HG03460 (cell line): ENCODE data around the gene VCAN.
A peak's percentile ranks its signal among the peaks of the same experiment; 100 is the strongest.
"Not testable (repeated sequence)": the region's sequence is repeated elsewhere in the genome, so short reads cannot be mapped to it uniquely, and the experiment has no call there.

ENCODE experiments used
- ATAC-seq: cut with Tn5 transposase; IDR thresholded peaks from one replicate; pipeline ENCODE4 v1.9.1; 2021; ENCODE audit not compliant: unreplicated experiment

VCAN gene

GRCh38 chr5:83471405-83472212 is at the start of gene VCAN:
Gene VCAN, plus strand, starts transcription at chr5:83471744. Its CDS starts 11,775 bp downstream, at chr5:83483519.
- no peak for ATAC-seq

DNA sequence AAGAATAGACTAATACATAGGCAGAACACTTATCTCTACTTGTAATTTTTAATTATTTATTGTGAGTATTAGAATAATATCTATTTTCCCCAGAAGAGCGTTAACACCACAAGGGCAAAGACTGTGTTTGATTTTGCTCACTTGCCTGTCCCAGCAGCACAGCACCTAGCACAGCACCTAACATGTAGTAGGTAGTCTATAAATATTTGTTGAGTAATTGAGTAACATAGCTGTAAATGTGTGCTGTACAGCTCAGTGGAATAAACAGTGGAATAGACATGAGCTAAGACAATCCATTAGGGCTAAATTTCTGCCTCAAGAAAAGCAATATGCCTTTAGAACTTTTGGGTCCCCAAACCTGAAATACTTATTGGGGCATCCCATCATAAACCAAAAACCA is 49.3 kb upstream of the VCAN start:
- ATAC-seq: no peak

GRCh38 chr5:83426855-83427254 is 44.7 kb upstream of the VCAN start:
- no peak for ATAC-seq

DNA sequence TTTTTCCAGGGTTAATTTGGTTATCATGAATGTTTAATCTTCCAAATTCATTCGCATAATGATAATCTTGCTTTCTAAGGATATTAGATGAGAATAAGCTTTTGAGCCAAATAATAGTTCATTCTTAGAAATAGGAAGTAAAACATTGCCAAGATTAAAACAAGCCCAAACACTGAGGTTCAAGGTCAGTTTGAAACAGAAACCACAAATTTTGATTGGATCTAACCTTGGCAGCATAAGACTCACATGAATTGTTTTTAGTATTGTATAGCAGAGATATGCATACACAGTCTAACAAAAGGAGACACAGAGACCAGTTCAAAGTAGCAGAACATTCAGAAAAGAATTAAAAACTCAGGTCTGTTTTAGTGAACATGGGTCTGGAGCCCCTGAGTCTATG is 43.4 kb upstream of the VCAN start:
- no peak for ATAC-seq

DNA sequence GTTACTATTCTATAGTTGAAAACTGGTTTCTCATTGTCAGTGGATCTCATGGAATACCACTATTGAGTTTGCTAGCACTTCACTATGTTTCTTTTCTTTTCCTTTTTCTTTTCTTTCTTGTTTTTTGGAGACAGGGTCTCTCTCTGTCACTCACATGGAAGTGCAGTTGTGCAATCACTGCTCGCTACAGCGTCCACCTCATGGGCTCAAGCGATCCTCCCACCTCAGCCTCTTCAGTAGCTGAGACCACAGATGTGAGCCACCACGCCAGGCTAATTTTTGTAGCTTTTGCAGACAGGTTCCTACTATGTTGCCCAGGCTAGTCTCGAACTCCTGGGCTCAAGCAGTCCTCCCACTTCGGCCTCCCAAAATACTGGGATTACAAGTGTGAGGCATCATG is 42.7 kb upstream of the VCAN start:
- no peak for ATAC-seq

DNA sequence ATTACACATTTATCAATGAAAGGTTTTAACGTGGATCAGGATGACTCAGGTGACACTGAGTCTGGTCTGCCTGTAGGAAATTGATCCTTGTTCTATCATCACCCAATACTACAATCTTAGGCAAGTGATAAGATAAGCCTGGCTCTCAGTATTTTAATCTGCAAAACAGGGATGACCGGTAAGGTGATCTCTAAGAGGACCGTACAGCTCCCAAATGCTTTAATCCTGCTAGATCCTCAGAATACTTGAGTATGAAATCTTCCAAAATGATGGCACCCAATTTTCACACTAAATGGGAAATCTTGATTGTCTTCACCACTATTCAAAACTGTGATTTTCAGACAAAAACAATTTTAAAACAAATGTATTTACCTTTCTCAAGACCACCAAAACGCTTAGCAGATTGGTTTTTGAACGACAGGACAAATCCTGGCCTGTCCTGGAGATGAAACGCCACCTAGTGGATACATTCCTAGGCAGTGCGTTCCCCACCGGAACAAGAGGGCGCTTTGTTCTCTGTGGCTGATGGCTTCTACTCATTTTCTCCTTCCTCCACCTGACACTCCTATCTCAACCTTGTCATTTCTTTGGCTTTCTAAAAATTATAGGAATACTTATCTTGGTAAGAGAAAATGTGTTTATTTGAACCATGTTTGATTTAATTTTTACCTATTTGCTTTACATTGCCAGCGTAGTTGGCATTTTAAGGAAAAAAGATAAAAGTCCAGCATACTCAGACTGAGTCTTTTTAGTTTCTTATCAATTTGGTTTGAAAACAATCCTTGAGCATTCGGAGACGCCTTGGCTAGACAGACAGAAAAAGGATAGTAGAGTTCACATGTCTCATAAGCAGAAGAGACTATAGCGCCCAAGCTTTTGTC is 41.2 kb upstream of the VCAN start:
- peak; percentile 87 for ATAC-seq

DNA sequence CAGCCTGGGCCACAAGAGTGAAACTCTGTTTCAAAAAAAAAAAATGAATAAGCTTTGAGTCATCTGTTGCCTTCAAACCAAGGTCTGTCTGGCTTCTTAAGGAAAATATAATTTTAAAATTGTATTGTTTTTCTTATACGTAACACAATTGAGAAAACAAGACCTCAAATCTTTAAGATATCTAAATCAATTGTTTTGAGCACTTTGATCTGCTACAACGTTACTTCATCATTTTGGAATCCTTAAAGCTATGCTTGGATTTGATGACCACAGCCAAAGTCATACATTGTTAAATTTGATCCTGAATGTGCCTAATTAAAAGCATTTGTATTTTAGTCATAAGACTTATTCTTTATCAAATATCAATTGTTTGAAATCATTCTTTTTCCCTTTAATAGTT is 37.7 kb upstream of the VCAN start:
- ATAC-seq: no peak

- ATAC-seq: no peak
Measured at GRCh38 chr5:83434946-83435345, 36.6 kb upstream of the VCAN start.

- no peak for ATAC-seq
Measured at GRCh38 chr5:83436276-83436675, 35.3 kb upstream of the VCAN start.

- ATAC-seq: not testable (repeated sequence)
Measured at GRCh38 chr5:83437697-83438096, 33.8 kb upstream of the VCAN start.

DNA sequence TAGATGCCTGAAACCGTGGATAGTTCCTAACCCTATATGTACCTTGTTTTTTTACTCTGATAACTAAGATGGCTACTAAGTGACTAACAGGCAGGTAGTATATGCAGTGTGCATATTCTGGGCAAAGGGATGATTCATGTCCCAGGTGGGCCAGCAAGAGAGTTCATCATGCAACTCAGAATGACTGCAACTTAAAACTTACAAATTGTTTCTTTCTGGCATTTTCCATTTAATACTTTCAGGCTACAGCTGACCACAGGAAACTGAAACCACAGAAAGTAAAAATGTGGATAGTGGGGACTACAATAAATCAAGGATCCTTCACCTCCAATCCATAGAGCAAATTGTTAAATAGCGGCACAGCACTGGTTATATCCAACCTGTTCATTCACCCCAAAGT is 30.7 kb upstream of the VCAN start:
- no peak for ATAC-seq

DNA sequence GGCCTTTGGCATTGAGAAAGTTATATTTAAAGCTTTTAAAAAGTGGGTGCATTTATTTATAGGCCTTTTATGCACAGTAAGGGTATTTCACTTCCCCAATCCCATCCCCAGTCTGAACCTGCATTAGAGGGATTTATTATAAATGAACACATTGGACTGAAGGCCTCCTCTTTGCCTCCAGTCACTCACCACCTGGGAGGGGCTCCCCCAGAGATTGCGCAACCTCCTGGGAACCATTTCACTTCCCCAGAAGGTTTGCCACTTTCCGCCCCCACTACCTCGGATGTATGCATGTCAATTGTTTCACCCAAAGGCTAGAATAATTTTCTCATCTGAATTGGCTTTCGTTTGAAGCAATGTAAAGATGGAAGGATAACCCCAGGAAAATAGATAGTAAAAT is 29.8 kb upstream of the VCAN start:
- ATAC-seq: no peak

- no peak for ATAC-seq
Measured at GRCh38 chr5:83443534-83443933, 28.0 kb upstream of the VCAN start.

GRCh38 chr5:83444445-83444844 is 27.1 kb upstream of the VCAN start:
- no peak for ATAC-seq

- ATAC-seq: no peak
Measured at GRCh38 chr5:83446253-83446947, 25.1 kb upstream of the VCAN start.

- ATAC-seq: no peak
Measured at GRCh38 chr5:83447533-83447932, 24.0 kb upstream of the VCAN start.

DNA sequence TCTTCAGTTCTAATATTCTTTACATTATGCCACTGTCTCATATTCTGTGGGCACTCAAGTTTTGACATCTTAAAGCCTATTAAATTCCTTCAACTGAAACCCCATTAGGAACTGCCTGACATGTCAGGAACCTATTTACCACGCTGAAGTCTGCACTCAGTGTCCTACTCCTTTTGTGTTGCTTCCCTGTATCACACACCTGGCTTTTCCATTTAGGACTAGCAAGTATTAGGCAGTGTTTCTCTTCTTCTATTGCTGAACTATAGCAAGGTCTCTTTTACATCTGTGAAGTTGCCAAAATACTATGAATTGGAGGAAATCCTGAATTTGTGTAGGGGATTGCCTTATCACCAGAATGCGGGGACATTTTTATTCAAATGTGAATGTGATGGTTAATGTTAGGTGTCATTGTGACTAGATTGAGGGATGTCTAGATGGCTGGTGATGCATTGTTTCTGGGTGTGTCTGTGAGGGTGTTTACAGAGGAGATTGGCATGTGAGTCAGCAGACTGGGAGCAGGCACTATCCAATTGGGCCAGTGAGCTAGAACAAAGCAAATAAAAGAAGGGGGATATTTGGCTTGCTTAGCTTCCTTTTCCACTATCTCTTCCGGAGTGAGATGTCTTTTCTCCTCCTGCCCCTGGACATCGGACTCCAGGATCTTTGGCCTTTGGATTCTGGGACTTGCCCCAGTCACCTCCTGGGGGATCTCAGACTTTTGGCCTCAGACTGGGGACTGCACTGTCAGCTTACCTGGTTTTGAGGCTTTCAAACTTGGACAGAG is 21.2 kb upstream of the VCAN start:
- ATAC-seq: no peak

DNA sequence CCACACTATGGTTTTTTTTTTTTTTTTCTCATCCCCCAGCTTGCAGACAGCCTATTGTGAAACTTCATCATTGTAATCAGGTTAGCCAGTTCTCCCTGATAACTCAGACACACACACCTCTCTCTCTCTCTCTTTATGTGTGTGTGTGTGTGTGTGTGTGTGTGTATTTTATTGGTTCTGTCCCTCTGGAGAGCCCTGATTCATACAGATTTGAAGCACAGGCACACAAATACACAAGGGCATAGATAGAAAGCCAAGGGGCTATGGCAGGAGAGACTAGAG is 20.6 kb upstream of the VCAN start:
- no peak for ATAC-seq

DNA sequence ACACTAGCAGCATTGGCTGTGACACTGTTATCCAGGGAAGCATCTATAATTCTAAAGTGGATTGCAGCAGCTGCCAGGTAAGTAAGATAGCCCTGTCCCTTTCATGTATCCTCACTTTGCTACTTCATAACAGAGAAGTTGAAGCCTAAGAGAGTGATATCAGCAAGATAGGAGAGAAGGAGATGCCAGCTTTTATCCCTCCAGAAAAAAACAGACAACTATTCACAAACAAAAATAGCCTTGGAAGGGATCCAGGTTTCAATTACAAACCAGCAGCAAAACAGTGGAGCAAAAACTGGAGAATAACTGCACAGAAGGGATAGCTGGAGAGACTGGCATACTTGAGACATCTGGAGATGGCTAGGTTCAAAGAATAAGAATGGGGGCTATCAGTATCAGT is 19.6 kb upstream of the VCAN start:
- ATAC-seq: no peak

- ATAC-seq: no peak
Measured at GRCh38 chr5:83453937-83454336, 17.6 kb upstream of the VCAN start.

DNA sequence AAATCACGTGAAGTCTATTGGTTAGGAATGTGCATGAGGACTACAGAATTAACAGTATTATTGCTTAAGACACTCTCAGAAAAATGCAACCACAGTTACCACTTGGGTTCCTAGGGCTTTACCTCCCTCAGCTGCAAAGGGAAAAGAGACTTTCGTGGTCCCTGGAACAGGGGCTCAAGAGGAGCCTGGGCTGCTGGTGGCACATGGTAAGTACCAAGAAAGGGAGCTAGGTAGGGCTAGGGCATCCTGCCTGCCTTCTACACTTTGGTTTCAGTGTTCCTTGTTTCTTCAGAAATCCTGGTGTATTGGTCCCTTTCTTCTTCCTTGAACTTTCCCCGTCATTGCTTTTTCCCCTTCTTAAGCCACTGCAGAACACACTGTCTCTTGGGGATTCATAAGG is 7.3 kb upstream of the VCAN start:
- no peak for ATAC-seq
